H1 (cell line): ENCODE data around the gene CCDC91.

Source experiments
- CHD1 ChIP-seq: IDR thresholded peaks from 2 replicates; pipeline ENCODE4 v1.6.1; 2012; ENCODE audit warnings: low read depth, low read length, improper control_type of control experiment
- EP300 ChIP-seq, 2 experiments: IDR thresholded peaks; 1 replicate in 1 of 2; 2 replicates in 1 of 2; pipeline ENCODE4 v1.6.1; 2011 to 2012; ENCODE audit warnings: low read depth in 2 of 2, low read length in 2 of 2, mild to moderate bottlenecking in 2 of 2, borderline replicate concordance in 1 of 2, inconsistent platforms in 1 of 2, moderate library complexity in 1 of 2
- GABPA ChIP-seq: IDR thresholded peaks from 2 replicates; pipeline ENCODE4 v1.6.1; 2011; ENCODE audit warnings: mild to moderate bottlenecking, low read length, moderate library complexity, borderline replicate concordance; ENCODE audit not compliant: insufficient read depth
- GTF2F1 ChIP-seq: IDR thresholded peaks from 2 replicates; pipeline ENCODE4 v1.6.1; 2012; ENCODE audit warnings: low read depth, low read length, improper control_type of control experiment, borderline replicate concordance
- MAFK ChIP-seq: IDR thresholded peaks from 2 replicates; pipeline ENCODE4 v1.6.1; 2012; ENCODE audit warnings: low read depth, mild to moderate bottlenecking, improper control_type of control experiment, low read length
- POLR2A ChIP-seq, 2 experiments: IDR thresholded peaks; 1 replicate in 1 of 2; 2 replicates in 1 of 2; pipeline ENCODE4 v1.6.1; 2011; ENCODE audit warnings: low read depth in 2 of 2, low read length in 2 of 2, mild to moderate bottlenecking in 2 of 2; ENCODE audit errors: control extremely low read depth in 1 of 2
- RAD21 ChIP-seq, 2 experiments: IDR thresholded peaks in 1 of 2; conservative IDR thresholded peaks in 1 of 2; 2 replicates each; pipeline ENCODE4 v1.6.1; 2011; ENCODE audit warnings: low read depth in 2 of 2, low read length in 2 of 2, improper control_type of control experiment in 1 of 2, inconsistent platforms in 1 of 2, mild to moderate bottlenecking in 1 of 2, moderate library complexity in 1 of 2
- RFX5 ChIP-seq: IDR thresholded peaks from 2 replicates; pipeline ENCODE4 v1.6.1; 2011; ENCODE audit warnings: low read depth, low read length, improper control_type of control experiment, borderline replicate concordance
- SP4 ChIP-seq: IDR thresholded peaks from 2 replicates; pipeline ENCODE4 v1.6.1; 2012; ENCODE audit warnings: low read length, inconsistent platforms
- TAF1 ChIP-seq: IDR thresholded peaks from 2 replicates; pipeline ENCODE4 v1.6.1; 2011; ENCODE audit warnings: mild to moderate bottlenecking, low read depth, low read length
- YY1 ChIP-seq: IDR thresholded peaks from 2 replicates; pipeline ENCODE4 v1.6.1; 2011; ENCODE audit warnings: low read depth, mild to moderate bottlenecking, low read length
- TF ChIP-seq, protein P1 (sequence below): IDR thresholded peaks from 2 replicates; pipeline ENCODE4 v1.6.1; 2012; ENCODE audit warnings: low read length, inconsistent platforms
- TF ChIP-seq, protein P2 (sequence below): IDR thresholded peaks from 2 replicates; pipeline ENCODE4 v1.6.1; 2012; ENCODE audit warnings: inconsistent platforms
- TF ChIP-seq, protein P3 (sequence below), 3 experiments: IDR thresholded peaks; 1 replicate in 2 of 3; 2 replicates in 1 of 3; pipeline versions ENCODE4 v1.5.1 to v1.6.1; 2011; ENCODE audit warnings: low read length in 3 of 3, mild to moderate bottlenecking in 3 of 3, inconsistent platforms in 2 of 3, low read depth in 1 of 3, moderate library complexity in 1 of 3; ENCODE audit not compliant: insufficient read depth in 1 of 3; ENCODE audit errors: control extremely low read depth in 1 of 3

DNA sequence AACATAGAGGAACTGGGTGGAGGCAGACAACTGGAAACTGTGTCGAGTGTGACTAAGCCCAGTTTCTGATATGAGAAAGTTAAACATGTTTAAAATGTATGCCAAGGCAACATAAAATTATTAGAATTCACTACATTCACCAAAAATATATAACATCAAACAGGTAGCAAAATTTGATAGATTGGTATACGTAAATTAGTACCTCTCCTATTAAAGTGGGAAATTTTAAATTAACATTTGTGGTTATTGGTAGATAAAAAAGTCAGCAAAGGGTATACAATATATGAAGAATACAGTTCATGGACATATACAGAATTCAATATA, 53.0 kb downstream of the CCDC91 start:
- no peak for TF ChIP-seq SP4
- TF ChIP-seq, protein P1, sequence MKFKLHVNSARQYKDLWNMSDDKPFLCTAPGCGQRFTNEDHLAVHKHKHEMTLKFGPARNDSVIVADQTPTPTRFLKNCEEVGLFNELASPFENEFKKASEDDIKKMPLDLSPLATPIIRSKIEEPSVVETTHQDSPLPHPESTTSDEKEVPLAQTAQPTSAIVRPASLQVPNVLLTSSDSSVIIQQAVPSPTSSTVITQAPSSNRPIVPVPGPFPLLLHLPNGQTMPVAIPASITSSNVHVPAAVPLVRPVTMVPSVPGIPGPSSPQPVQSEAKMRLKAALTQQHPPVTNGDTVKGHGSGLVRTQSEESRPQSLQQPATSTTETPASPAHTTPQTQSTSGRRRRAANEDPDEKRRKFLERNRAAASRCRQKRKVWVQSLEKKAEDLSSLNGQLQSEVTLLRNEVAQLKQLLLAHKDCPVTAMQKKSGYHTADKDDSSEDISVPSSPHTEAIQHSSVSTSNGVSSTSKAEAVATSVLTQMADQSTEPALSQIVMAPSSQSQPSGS, result no peak
- TF ChIP-seq, protein P2, sequence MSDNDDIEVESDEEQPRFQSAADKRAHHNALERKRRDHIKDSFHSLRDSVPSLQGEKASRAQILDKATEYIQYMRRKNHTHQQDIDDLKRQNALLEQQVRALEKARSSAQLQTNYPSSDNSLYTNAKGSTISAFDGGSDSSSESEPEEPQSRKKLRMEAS, result no peak
- TF ChIP-seq TAF1, result no peak
- TF ChIP-seq EP300 (IDR thresholded peaks at IDR 0.05; ENCODE audit: borderline replicate concordance in 1 of 2, low read depth in 2 of 2, low read length in 2 of 2), result no peak
- TF ChIP-seq YY1, result no peak
- TF ChIP-seq, protein P3, sequence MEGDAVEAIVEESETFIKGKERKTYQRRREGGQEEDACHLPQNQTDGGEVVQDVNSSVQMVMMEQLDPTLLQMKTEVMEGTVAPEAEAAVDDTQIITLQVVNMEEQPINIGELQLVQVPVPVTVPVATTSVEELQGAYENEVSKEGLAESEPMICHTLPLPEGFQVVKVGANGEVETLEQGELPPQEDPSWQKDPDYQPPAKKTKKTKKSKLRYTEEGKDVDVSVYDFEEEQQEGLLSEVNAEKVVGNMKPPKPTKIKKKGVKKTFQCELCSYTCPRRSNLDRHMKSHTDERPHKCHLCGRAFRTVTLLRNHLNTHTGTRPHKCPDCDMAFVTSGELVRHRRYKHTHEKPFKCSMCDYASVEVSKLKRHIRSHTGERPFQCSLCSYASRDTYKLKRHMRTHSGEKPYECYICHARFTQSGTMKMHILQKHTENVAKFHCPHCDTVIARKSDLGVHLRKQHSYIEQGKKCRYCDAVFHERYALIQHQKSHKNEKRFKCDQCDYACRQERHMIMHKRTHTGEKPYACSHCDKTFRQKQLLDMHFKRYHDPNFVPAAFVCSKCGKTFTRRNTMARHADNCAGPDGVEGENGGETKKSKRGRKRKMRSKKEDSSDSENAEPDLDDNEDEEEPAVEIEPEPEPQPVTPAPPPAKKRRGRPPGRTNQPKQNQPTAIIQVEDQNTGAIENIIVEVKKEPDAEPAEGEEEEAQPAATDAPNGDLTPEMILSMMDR (IDR thresholded peaks at IDR 0.05; ENCODE audit: control extremely low read depth in 1 of 3, insufficient read depth in 1 of 3, low read depth in 1 of 3, low read length in 3 of 3), result no peak
- no peak for TF ChIP-seq GTF2F1
- TF ChIP-seq MAFK, result no peak
- TF ChIP-seq POLR2A (IDR thresholded peaks at IDR 0.05; ENCODE audit: control extremely low read depth in 1 of 2, low read depth in 2 of 2, low read length in 2 of 2), result no peak
- no peak for TF ChIP-seq GABPA
- no peak for TF ChIP-seq RAD21 (IDR thresholded peaks at IDR 0.05 in 1 of 2, conservative IDR thresholded peaks at IDR 0.05 in 1 of 2; ENCODE audit: low read depth in 2 of 2, low read length in 2 of 2)
- TF ChIP-seq RFX5, result no peak
- TF ChIP-seq CHD1, result no peak
